Muscle of back (tissue), 11 donors: ENCODE data around the gene BPTF. TPM values are rescaled to one million over a fixed set of nuclear protein-coding genes. Genes with fewer than 3 reads are reported as not detected.
"Not testable (repeated sequence)": the region's sequence is repeated elsewhere in the genome, so short reads cannot be mapped to it uniquely, and the experiment has no call there.

ENCODE experiments used
- DNase-seq, 3 donors: peaks; one replicate each; pipeline versions ENCODE4 v3.0.0 to v3.0.0-alpha.2; 2013
- polyA plus RNA-seq, 10 donors: library from polyadenylated mRNA; unstranded; fragments of 120-200 nt; gene quantifications; one replicate each; pipeline ENCODE4 v1.2.1, GENCODE V29; 2013; ENCODE audit not compliant: insufficient read length in 10 of 10

BPTF gene
- polyA plus RNA-seq, 10 donors, result 53.7 to 82.2 (median 70.2) TPM

DNA sequence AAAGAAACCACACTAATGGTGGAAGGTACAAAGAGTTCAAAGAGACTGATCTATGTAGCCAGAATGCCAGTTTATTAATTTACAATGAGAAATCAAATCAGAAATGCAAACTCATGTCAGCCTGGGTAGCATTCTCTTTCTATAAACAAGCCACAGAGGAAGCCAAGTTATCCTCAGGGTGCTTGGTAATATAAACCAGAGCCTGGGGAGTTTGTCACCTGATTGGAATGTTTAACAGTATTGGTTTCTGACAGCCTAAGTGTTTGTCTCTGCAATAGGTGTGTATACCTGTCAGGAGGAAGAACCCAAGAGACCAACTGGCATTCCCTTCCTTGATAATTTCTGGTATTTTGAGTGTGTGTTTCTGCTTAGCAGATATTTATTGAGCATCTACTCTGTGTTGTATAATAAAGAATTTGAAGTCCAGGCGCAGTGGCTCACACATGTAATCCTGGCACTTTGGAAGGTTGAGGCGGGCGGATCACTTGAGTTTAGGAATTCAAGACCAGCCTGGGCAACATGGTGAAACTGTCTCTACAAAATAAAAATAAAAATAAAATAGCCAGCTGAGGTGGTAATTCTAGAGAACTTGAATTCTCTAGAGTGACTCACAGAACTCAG is 174.1 kb downstream of the BPTF start:
- no peak for DNase-seq

DNA sequence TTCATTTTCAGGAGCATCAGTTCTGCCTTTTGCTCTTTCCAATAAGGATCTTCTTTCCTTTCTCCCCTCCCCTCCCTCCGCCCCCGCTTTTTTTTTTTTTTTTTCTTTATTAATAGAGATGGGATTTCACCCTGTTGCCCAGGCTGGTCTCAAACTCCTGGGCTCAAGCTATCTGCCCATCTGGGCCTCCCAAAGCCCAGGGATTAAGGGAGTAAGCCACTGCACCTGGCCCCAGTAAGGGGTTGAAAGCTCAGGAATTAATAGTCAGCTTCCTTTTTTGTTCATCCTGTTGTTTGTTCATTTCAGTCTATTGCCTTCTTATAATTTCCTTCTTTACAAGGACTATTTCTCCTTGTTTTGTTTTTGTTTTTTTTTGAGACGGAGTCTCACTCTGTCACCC is 178.9 kb downstream of the BPTF start:
- DNase-seq, result no peak

DNA sequence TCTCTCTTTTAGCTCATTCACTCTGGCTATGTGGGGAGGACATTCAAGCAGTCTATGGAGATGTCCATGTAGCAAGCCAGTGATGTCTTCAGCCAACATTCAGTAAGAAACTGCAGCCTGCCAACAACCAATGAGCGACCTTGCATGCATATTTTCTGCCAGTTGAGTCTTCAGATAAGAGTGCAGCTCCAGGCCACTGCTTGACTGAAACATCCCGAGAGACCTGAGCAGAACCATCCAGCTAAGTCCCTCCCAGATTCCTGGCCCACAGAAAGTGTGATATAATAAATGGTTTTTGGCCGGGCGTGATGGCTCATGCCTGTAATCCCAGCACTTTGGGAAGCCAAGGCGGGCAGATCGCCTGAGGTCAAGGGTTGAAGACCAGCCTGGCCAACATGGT is 181.5 kb downstream of the BPTF start:
- peak in 2 of 3 donors; percentile 28 to 64 for DNase-seq

DNA sequence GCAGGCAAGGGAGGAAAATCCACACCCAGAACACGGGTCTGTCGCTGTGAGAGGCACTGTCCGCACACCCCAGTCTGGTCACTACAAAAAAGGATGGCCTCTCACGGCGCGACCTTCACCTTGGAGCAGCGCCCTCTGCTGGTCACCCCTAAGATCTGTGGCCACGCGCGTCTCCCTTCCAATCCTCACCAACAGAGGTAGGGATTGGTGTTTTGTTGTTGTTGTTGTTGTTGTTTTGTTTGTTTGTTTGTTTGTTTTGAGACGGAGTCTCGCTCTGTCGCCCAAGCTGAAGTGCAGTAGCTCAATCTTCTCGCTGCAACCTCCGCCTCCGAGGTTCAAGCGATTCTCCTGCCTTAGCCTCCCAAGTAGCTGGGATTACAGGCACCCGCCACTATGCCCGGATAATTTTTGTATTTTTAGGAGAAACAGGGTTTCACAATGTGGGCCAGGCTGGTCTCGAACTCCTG is 185.9 kb downstream of the BPTF start:
- peak in 2 of 3 donors; percentile 30 to 32 for DNase-seq

DNA sequence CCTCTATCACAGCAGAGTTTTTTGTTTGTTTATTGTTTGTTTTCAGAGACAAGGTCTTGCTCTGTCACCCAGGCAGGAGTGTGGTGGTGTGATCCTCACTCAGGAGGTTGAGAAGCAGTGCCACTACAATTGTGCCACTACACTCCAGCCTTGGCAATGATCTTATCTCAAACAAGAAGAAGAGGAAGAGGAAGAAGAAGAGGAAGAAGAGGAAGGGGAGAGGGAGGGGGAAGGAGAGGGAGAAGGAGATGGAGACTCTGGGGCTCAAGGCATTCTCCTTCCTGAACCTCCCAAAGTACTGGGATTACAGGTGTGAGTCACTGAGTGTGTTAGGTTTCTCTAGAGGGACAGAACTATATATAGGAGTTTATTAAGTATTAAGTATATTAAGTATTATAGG is 188.1 kb downstream of the BPTF start:
- DNase-seq, result no peak

DNA sequence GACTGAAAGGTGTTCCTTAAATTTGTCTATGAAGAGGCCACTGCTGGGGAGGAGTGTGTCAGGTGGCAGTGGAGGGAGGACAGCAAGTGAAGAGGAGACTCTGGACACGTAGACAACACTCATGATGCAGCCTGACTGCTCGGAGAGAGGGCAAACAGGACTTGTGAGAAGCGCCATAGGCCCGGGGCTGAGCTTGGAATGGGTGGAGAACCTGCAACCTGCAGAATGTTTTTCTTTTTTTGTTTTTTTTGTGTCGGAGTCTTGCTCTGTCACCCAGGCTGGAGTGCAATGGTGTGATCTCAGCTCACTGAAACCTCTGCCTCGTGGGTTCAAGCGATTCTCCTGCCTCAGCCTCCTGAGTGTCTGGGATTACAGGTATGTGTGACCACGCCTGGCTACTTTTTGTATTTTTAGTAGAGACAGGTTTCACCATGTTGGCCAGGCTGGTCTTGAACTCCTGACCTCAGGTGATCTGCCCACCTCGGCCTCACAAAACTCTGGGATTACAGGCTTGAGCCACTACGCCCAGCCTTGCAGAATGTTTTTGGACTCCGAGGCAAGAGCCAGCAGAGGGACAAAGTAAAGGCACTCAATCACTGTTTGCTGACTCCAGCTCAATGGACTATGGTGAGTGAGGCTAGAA is 189.9 kb downstream of the BPTF start:
- no peak for DNase-seq

DNA sequence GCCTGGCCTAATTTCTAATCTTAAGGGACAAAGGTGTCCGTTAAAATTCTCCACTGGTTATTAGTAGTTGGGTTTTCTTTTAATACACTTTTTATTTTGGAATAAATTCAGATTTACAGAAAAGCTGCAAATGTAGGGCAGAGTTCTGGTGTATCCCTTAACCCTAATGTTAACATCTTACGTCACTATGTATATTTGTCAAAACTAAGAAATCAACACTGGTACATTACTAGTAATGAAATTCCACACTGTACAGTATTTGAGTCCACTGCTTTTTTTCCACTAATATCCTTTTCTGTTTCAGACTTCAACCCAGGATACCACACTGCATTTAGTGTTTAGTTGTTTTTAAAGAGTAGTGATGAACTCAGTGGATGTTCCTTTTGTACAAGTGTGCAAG is 191.5 kb downstream of the BPTF start:
- DNase-seq, result no peak

DNA sequence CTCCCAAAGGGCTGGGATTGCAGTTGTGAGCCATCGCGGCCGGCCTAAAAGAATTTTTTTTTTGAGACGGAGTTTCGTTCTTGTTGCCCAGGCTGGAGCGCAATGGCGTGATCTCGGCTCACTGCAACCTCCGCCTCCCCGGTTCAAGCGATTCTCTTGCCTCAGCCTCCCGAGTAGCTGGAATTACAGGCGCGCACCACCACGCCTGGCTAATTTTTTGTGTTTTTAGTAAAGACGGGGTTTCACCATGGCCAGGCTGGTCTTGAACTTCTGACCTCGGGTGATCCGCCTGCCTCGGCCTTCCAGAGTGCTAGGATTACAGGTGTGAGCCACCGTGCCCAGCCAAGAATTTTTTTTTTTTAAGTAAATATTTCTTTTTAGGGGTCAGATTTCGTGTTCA is 193.2 kb downstream of the BPTF start:
- DNase-seq, result not testable (repeated sequence)

DNA sequence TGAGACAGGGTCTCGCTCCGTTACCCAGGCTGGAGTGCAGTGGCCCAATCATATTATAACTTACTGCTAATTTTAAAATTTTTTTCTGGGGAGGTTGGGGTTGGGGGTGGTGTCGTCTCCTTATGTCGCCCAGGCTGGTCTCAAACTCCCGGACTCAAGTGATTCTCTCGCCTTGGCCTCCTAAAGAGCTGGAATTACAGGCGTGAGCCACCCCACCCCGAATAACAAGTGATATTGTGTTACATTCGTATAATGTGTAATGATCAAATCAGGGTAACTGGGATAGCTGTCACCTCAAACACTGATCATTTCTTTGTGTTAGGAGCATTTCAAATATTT is 194.0 kb downstream of the BPTF start:
- peak in 1 of 3 donors; percentile 8 for DNase-seq

DNA sequence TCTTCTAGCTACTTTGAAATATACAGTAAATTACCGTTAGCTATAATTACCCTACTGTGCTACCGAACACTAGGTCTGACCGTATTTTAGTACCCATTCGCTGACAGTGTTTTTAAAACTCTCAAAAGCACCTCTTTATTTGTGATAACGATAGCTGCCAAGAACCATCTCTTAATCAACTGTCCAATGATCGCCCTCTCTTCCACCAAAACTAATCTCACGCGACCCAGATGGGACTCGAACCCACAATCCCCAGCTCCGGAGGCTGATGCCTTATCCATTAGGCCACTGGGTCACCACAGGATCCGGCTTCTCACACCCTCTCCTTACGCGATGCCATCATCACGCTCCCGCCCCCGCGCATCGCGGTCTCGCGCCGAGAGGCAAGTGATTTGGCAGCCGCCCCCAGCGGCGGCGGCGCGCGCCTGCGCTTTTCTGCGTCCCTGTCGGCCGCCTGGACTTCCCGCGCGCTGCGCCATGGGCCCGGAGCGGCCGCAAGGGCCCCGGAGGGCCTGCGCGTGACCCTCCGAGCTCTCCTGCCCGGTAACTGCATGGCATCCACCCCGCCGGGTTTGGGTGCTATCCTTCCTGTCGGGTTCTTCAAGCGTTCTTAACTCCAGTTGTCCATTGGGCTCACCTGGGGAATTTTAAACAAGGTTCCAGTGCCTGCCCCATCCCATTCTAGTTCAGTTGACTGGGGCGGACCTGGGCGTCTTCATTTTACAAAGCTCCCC is 194.5 kb downstream of the BPTF start:
- DNase-seq, result peak; percentile 95 to 98 (median 97)

DNA sequence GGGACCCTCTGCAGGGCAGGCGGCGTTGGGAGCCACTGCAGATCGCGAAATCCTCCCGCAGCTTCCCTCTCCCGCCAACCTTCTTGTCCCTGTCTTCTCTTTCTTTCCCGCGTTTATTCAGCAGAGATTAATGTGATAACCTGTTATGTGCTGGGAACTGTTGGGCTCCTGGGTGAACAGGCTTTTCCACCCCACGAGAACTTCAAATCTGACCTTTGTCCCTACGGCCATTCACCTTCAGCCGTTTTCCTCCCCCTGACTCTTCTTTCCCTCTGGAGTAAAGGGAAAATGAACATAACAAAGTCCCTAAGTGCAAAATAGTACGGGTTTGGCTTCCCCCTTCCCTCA is 195.1 kb downstream of the BPTF start:
- DNase-seq, result no peak

DNA sequence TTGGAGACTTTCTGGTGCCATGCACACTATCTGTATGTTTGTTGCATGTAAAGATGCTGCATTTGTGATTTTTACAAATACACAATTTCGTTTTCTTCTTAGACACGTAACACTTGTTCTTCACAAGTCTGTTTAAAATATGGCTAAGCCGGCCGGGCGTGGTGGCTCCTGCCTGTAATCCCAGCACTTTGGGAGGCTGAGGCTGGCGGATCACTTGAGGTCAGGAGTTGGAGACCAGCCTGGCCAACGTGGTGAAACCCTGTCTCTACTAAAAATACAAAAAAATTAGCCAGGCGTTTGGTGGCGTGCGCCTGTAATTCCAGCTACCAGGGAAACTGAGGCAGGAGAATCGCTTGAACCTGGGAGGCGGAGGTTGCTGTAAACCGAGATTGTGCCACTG is 195.5 kb downstream of the BPTF start:
- not testable (repeated sequence) for DNase-seq

DNA sequence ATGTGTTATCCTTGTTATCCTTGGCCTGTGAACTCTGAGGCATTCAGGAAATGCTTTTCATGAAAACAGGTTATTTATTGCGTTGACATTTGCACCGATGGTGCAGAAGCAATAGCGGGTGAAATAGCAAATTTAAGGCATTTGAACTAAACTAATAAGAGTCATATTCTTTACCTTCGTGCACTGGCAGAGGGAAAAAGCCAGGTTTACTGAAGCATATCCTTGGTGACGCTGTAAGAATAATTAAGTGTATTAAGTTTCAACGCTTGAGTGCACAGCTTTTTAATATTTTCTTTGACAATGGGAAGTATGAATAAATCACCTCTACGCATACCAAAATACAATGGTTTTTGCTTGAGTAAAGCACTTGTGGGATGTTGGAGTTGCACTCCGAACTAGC is 196.7 kb downstream of the BPTF start:
- no peak for DNase-seq

DNA sequence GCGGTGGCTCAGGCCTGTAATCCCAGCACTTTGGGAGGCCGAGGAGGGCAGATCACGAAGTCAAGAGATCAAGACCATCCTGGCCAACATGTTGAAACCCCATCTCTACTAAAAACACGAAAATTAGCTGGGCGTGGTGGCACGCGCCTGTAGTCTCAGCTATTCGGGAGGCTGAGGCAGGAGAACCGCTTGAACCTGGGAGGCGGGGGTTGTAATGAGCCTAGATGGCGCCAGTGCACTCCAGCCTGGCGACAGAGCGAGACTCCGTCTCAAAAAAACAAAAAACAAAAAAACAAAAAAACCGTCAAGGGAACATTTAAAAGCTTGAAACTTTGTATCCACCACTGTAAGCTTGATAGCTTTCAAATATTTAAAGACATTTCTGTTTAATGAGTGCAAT is 197.2 kb downstream of the BPTF start:
- DNase-seq, result not testable (repeated sequence)

DNA sequence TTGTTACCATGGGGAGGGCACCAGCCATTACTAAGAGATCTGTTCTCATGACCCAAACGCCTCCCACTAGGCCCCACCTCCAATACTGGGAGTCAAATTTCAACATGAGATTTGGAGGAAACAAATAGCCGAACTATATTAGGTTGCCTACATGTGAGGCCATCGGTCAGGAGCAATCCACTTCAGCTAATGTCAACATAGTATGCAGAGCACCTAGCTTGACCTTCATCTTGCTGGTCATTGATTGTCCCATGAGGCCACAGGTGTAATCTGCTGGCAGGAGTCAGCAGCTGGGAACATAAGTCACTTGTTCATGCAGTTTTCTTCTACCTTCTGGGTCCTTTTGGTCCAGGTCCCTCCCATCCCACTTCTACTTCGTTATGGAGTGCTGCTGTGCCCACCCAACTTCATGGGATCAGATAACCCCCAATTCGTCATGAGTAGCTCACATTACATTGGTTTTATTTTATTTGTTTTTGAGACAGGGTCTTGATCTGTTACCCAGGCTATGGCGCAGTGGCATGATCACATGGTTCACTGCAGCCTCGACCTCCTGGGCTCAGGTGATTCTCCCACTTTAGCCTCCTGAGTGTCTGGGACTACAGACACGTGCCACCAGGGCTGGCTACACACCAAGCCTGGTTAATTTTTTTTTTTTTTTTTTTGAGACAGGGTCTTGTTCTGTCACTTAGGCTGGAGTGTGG is 204.4 kb downstream of the BPTF start:
- no peak for DNase-seq

Other genes with a start within 250 kb of the BPTF start
- gene NOL11, start 107.6 kb upstream of the BPTF start, polyA plus RNA-seq, result 10 to 100 TPM; 52.0 to 78.2 (median 67.1) TPM
- gene C17orf58, start 171.0 kb downstream of the BPTF start, polyA plus RNA-seq, result 10 to 100 TPM; 15.1 to 21.8 (median 19.2) TPM
- 100 to 1,000 TPM in 1 of 10 donors, 10 to 100 TPM in 9; 51.7 to 113 (median 64.7) TPM for gene KPNA2, start 210.2 kb downstream of the BPTF start, polyA plus RNA-seq